VCaP (cell line): ENCODE data around the gene PRKCE.
"Not testable (repeated sequence)": the region's sequence is repeated elsewhere in the genome, so short reads cannot be mapped to it uniquely, and the experiment has no call there.

Experiments used
- H3K27ac ChIP-seq: fragments of 450-650 bp; 2 replicates; pipeline ENCODE4 v1.5.1; 2017
- CTCF ChIP-seq: fragments of 450-650 bp; conservative IDR thresholded peaks from 2 replicates; pipeline ENCODE4 v1.5.1; 2017; ENCODE audit warnings: mild to moderate bottlenecking, moderate library complexity

Gene PRKCE

GRCh38 chr2:46211461-46211860 lies 560.0 kb downstream of the PRKCE start:
- H3K27ac ChIP-seq = no peak overlapping the region
- no peak for TF ChIP-seq CTCF

- no peak for TF ChIP-seq CTCF
- no peak overlapping the region for H3K27ac ChIP-seq
Measured at GRCh38 chr2:46213906-46214305, 562.4 kb downstream of the PRKCE start.

GRCh38 chr2:46216213-46216612 lies 564.7 kb downstream of the PRKCE start:
- H3K27ac ChIP-seq = no peak overlapping the region
- no peak for TF ChIP-seq CTCF

- not testable (repeated sequence) for H3K27ac ChIP-seq
Measured at GRCh38 chr2:46223514-46223913, 572.0 kb downstream of the PRKCE start.

- no peak overlapping the region for H3K27ac ChIP-seq
- TF ChIP-seq CTCF = no peak
Measured at GRCh38 chr2:46225150-46225625, 573.7 kb downstream of the PRKCE start.

GRCh38 chr2:46225730-46226129 lies 574.3 kb downstream of the PRKCE start:
- no peak for TF ChIP-seq CTCF
- no peak overlapping the region for H3K27ac ChIP-seq

GRCh38 chr2:46226620-46227019 lies 575.1 kb downstream of the PRKCE start:
- H3K27ac ChIP-seq = no peak overlapping the region
- no peak for TF ChIP-seq CTCF

- H3K27ac ChIP-seq = no peak overlapping the region
- TF ChIP-seq CTCF = no peak
Measured at GRCh38 chr2:46227022-46227421, 575.5 kb downstream of the PRKCE start.
